SJCRH30 (cell line): Measurements from ENCODE around the gene CCDC27. TPM values are rescaled to one million over a fixed set of nuclear protein-coding genes. Genes with fewer than 3 reads are reported as not detected.
"Not testable (repeated sequence)": the region's sequence is repeated elsewhere in the genome, so short reads cannot be mapped to it uniquely, and the experiment has no call there.

Experiments used
- DNase-seq, 2 experiments: peaks; one replicate each; pipeline ENCODE4 v3.0.0-alpha.2; 2015 to 2020
- H3K27ac ChIP-seq: fragments of 250-450 bp; sonication (Bioruptor Pico); 2 replicates; pipeline ENCODE4 v1.5.1; 2020; ENCODE audit warnings: mild to moderate bottlenecking, moderate library complexity
- H3K27me3 ChIP-seq: fragments of 250-450 bp; sonication (Bioruptor Pico); 2 replicates; pipeline ENCODE4 v1.5.1; 2020; ENCODE audit warnings: mild to moderate bottlenecking, moderate library complexity
- H3K36me3 ChIP-seq: fragments of 250-450 bp; sonication (Bioruptor Pico); 2 replicates; pipeline ENCODE4 v1.5.1; 2020; ENCODE audit warnings: mild to moderate bottlenecking, moderate library complexity
- H3K4me1 ChIP-seq: fragments of 250-450 bp; sonication (Bioruptor Pico); 2 replicates; pipeline ENCODE4 v1.5.1; 2020; ENCODE audit warnings: mild to moderate bottlenecking, moderate library complexity
- H3K4me3 ChIP-seq: fragments of 250-450 bp; sonication (Bioruptor Pico); 2 replicates; pipeline ENCODE4 v1.5.1; 2020; ENCODE audit warnings: mild to moderate bottlenecking, moderate library complexity
- H3K9me3 ChIP-seq: fragments of 250-450 bp; sonication (Bioruptor Pico); replicated peaks from 2 replicates; pipeline ENCODE4 v1.5.1; 2020; ENCODE audit warnings: mild to moderate bottlenecking, moderate library complexity
- total RNA-seq: library from RNA; depleted of rRNA; stranded (reverse); fragments of >200 nt; shearing (Covaris generic); gene quantifications from 2 replicates; pipeline ENCODE4 v1.2.3, GENCODE V29; 2014

CCDC27 gene
- total RNA-seq, 1 experiment from 2014 or later = not detected

GRCh38 chr1:3713840-3714239, 38.4 kb upstream of the CCDC27 start:
- no peaks in the 10 kb centered on the region for H3K27me3 ChIP-seq
- no peaks in the 10 kb centered on the region for H3K36me3 ChIP-seq
- H3K27ac ChIP-seq = no peak overlapping the region
- H3K4me1 ChIP-seq = peaks cover 37% of the 10 kb centered on the region
- H3K4me3 ChIP-seq = no peak overlapping the region
- no peaks in the 10 kb centered on the region for H3K9me3 ChIP-seq
- DNase-seq = peak; percentile 58 to 65

GRCh38 chr1:3714284-3714741, 37.9 kb upstream of the CCDC27 start:
- peak; percentile 84 to 86 for DNase-seq
- Histone ChIP-seq H3K27me3 (no peaks in the 10 kb centered on the region), H3K36me3 (no peaks in the 10 kb centered on the region), H3K4me1 (peaks cover 37% of the 10 kb centered on the region), H3K9me3 (no peaks in the 10 kb centered on the region), H3K4me3 (no peak overlapping the region), H3K27ac (no peak overlapping the region)

GRCh38 chr1:3714814-3715213, 37.4 kb upstream of the CCDC27 start:
- H3K27ac ChIP-seq = no peak overlapping the region
- no peaks in the 10 kb centered on the region for H3K27me3 ChIP-seq
- DNase-seq = no peak
- H3K4me1 ChIP-seq = peaks cover 37% of the 10 kb centered on the region
- no peak overlapping the region for H3K4me3 ChIP-seq
- no peaks in the 10 kb centered on the region for H3K36me3 ChIP-seq
- H3K9me3 ChIP-seq = no peaks in the 10 kb centered on the region

- peaks cover 36% of the 10 kb centered on the region for H3K4me1 ChIP-seq
- H3K27me3 ChIP-seq = no peaks in the 10 kb centered on the region
- H3K27ac ChIP-seq = no peak overlapping the region
- DNase-seq = no peak
- no peak overlapping the region for H3K4me3 ChIP-seq
- no peaks in the 10 kb centered on the region for H3K9me3 ChIP-seq
- H3K36me3 ChIP-seq = no peaks in the 10 kb centered on the region
Measured at GRCh38 chr1:3716351-3716750, 35.9 kb upstream of the CCDC27 start.

GRCh38 chr1:3717041-3717714, 35.1 kb upstream of the CCDC27 start:
- H3K9me3 ChIP-seq = no peaks in the 10 kb centered on the region
- H3K4me1 ChIP-seq = peaks cover 30% of the 10 kb centered on the region
- no peak overlapping the region for H3K27ac ChIP-seq

GRCh38 chr1:3717715-3718601, 34.3 kb upstream of the CCDC27 start:
- no peaks in the 10 kb centered on the region for H3K36me3 ChIP-seq
- no peak for DNase-seq
- no peaks in the 10 kb centered on the region for H3K9me3 ChIP-seq
- no peak overlapping the region for H3K27ac ChIP-seq
- peaks cover 23% of the 10 kb centered on the region for H3K4me1 ChIP-seq
- no peak overlapping the region for H3K4me3 ChIP-seq
- H3K27me3 ChIP-seq = no peaks in the 10 kb centered on the region

More at GRCh38 chr1:3717041-3717714, 35.1 kb upstream of the CCDC27 start:
- no peak for DNase-seq
- H3K4me3 ChIP-seq = no peak overlapping the region
- no peaks in the 10 kb centered on the region for H3K27me3 ChIP-seq
- no peaks in the 10 kb centered on the region for H3K36me3 ChIP-seq

- Histone ChIP-seq H3K27me3 (no peaks in the 10 kb centered on the region), H3K4me3 (no peak overlapping the region), H3K9me3 (no peaks in the 10 kb centered on the region), H3K27ac (no peak overlapping the region), H3K4me1 (peaks cover 15% of the 10 kb centered on the region), H3K36me3 (no peaks in the 10 kb centered on the region)
- DNase-seq = no peak
Measured at GRCh38 chr1:3718764-3719163, 33.5 kb upstream of the CCDC27 start.

GRCh38 chr1:3721955-3722465, 30.2 kb upstream of the CCDC27 start:
- H3K9me3 ChIP-seq = no peaks in the 10 kb centered on the region
- no peak overlapping the region for H3K4me3 ChIP-seq
- no peaks in the 10 kb centered on the region for H3K4me1 ChIP-seq
- no peak for DNase-seq
- no peaks in the 10 kb centered on the region for H3K27me3 ChIP-seq
- H3K36me3 ChIP-seq = no peaks in the 10 kb centered on the region
- H3K27ac ChIP-seq = no peak overlapping the region

GRCh38 chr1:3722846-3723245, 29.4 kb upstream of the CCDC27 start:
- Histone ChIP-seq H3K27ac (no peak overlapping the region), H3K4me3 (no peak overlapping the region), H3K36me3 (no peaks in the 10 kb centered on the region), H3K27me3 (no peaks in the 10 kb centered on the region), H3K9me3 (no peaks in the 10 kb centered on the region), H3K4me1 (no peaks in the 10 kb centered on the region)
- no peak for DNase-seq

GRCh38 chr1:3724416-3725030, 27.7 kb upstream of the CCDC27 start:
- not testable (repeated sequence) for H3K27me3 ChIP-seq, H3K4me1 ChIP-seq, H3K36me3 ChIP-seq, H3K27ac ChIP-seq, H3K4me3 ChIP-seq, H3K9me3 ChIP-seq
- DNase-seq = peak; percentile 81 to 90

- H3K9me3 ChIP-seq = no peaks in the 10 kb centered on the region
- no peak overlapping the region for H3K27ac ChIP-seq
- H3K4me1 ChIP-seq = no peaks in the 10 kb centered on the region
- H3K4me3 ChIP-seq = no peak overlapping the region
- no peaks in the 10 kb centered on the region for H3K27me3 ChIP-seq
- no peak for DNase-seq
- H3K36me3 ChIP-seq = no peaks in the 10 kb centered on the region
Measured at GRCh38 chr1:3725366-3725765, 26.9 kb upstream of the CCDC27 start.

- no peaks in the 10 kb centered on the region for H3K36me3 ChIP-seq
- no peaks in the 10 kb centered on the region for H3K27me3 ChIP-seq
- H3K4me1 ChIP-seq = no peaks in the 10 kb centered on the region
- H3K9me3 ChIP-seq = no peaks in the 10 kb centered on the region
- DNase-seq = no peak
- no peak overlapping the region for H3K4me3 ChIP-seq
- H3K27ac ChIP-seq = no peak overlapping the region
Measured at GRCh38 chr1:3727042-3727824, 25.0 kb upstream of the CCDC27 start.

GRCh38 chr1:3727825-3728776, 24.1 kb upstream of the CCDC27 start:
- Histone ChIP-seq H3K9me3 (no peaks in the 10 kb centered on the region), H3K36me3 (no peaks in the 10 kb centered on the region), H3K4me1 (no peaks in the 10 kb centered on the region), H3K4me3 (no peak overlapping the region), H3K27ac (no peak overlapping the region), H3K27me3 (no peaks in the 10 kb centered on the region)
- no peak for DNase-seq
